ENCODE data around the gene DNAJB14.

DNA sequence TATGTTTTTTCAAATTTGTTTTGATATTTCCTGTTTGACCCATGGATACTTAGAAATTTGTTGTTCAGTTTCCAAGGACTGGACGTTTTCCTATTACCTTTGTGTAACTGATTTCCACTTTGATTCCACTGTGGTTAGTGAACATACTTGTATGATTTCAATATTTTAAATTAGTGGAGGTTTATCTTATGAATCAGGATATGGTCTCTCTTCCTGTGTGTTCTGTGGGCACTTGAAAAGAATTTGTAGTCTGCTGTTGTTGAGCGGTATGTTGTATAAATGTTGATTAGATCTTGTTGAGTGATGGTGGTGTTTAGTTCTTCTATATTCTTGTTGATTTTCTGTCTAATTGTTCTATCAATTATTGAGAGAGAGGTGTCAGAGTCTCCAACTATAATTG, 31.0 kb downstream of the DNAJB14 start:
- TF ChIP-seq, protein P1, sequence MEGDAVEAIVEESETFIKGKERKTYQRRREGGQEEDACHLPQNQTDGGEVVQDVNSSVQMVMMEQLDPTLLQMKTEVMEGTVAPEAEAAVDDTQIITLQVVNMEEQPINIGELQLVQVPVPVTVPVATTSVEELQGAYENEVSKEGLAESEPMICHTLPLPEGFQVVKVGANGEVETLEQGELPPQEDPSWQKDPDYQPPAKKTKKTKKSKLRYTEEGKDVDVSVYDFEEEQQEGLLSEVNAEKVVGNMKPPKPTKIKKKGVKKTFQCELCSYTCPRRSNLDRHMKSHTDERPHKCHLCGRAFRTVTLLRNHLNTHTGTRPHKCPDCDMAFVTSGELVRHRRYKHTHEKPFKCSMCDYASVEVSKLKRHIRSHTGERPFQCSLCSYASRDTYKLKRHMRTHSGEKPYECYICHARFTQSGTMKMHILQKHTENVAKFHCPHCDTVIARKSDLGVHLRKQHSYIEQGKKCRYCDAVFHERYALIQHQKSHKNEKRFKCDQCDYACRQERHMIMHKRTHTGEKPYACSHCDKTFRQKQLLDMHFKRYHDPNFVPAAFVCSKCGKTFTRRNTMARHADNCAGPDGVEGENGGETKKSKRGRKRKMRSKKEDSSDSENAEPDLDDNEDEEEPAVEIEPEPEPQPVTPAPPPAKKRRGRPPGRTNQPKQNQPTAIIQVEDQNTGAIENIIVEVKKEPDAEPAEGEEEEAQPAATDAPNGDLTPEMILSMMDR (IDR thresholded peaks at IDR 0.05), result no peak
- TF ChIP-seq POLR2A (IDR thresholded peaks at IDR 0.05) (no peak), POLR2AphosphoS5 (IDR thresholded peaks at IDR 0.05; ENCODE audit: insufficient read depth in 1 of 2, low read depth in 1 of 2) (no peak)
